ENCODE data around the gene MTG2. TPM values are rescaled to one million over a fixed set of nuclear protein-coding genes. Genes with fewer than 3 reads are reported as not detected.
A peak's percentile ranks its signal among the peaks of the same experiment; 100 is the strongest.

Gene MTG2
- polyA plus RNA-seq, 1 donor from 2014 or later: 36.1 TPM

- TF ChIP-seq SMC3 (conservative IDR thresholded peaks at IDR 0.05; ENCODE audit: poor library complexity) (peak; percentile 81), EZH2 (IDR thresholded peaks at IDR 0.05; ENCODE audit: borderline replicate concordance, insufficient read depth, low read length, poor library complexity, severe bottlenecking) (no peak), POLR2AphosphoS5 (IDR thresholded peaks at IDR 0.05) (peak; percentile 5), RAD21 (conservative IDR thresholded peaks at IDR 0.05) (peak; percentile 73), CTCF (IDR thresholded peaks at IDR 0.05; ENCODE audit: poor library complexity, severe bottlenecking) (peak; percentile 78)
- no peak overlapping the region for H3K27ac ChIP-seq (ENCODE audit: low read length)
- H3F3A ChIP-seq (ENCODE audit: insufficient read depth, low read length, poor library complexity, severe bottlenecking): peaks cover 3% of the 10 kb centered on the region
- no peak overlapping the region for H2AFZ ChIP-seq (ENCODE audit: low read depth, low read length)
- H3K36me3 ChIP-seq (ENCODE audit: insufficient read depth, low read length): peaks cover 10% of the 10 kb centered on the region
- no peaks in the 10 kb centered on the region for H3K27me3 ChIP-seq (ENCODE audit: insufficient read depth, low read depth, low read length)
- peaks cover 40% of the 10 kb centered on the region for H4K20me1 ChIP-seq (ENCODE audit: insufficient read depth)
- H3K9me3 ChIP-seq (ENCODE audit: low read length): no peaks in the 10 kb centered on the region
- no peaks in the 10 kb centered on the region for H3K9me2 ChIP-seq (ENCODE audit: insufficient read depth, low read length)
- H3K79me2 ChIP-seq (replicated peaks; ENCODE audit: insufficient read depth, low read length): peaks cover 27% of the 10 kb centered on the region
- no peak overlapping the region for H3K4me3 ChIP-seq (ENCODE audit: low read length)
- H3K4me2 ChIP-seq (ENCODE audit: low read length): no peak overlapping the region
- no peak overlapping the region for H3K9ac ChIP-seq (ENCODE audit: low read length)
Measured at GRCh38 chr20:62136283-62137091, 46.3 kb upstream of the MTG2 start.

- H3K27ac ChIP-seq (ENCODE audit: low read length): no peak overlapping the region
- H3K36me3 ChIP-seq (ENCODE audit: insufficient read depth, low read length): peaks cover 10% of the 10 kb centered on the region
Measured at GRCh38 chr20:62137092-62137384, 45.8 kb upstream of the MTG2 start.

DNA sequence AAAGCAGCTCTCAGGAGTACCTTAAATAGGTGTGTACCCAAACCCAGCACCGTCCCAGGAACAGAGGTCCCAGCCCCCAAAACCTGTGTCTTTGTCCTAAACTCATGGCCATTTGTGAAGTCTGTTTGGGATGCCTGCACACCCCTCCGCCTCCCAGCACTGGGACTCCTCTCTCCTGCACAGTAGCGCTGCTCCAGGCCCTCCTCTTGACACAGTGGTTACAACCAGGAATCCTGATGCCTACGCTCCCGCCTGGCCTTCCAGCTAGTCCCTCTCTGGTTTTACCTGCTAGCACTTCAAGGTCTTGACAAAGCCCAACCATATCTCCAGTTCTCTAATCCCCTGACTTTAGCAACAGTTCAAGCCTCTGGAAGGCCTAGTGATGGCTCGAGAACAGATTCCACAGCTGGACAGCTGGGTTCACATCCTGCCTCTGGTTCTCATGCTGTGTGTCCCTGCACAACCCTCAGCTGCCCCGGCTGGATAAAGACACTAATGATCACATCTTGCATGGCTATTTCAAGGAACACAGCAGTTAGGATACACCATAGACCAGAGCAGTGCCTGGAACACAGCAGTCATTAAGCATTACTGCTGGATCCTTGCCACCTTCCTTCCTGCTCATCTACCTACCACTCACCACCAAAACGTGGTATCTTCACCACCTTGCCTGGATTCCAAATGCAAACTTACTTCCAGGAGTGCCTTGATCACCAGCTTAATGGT lies 45.2 kb upstream of the MTG2 start:
- Histone ChIP-seq H3K9me3 (ENCODE audit: low read length) (no peaks in the 10 kb centered on the region), H3K36me3 (ENCODE audit: insufficient read depth, low read length) (peaks cover 10% of the 10 kb centered on the region), H3K9me2 (ENCODE audit: insufficient read depth, low read length) (no peaks in the 10 kb centered on the region), H4K20me1 (ENCODE audit: insufficient read depth) (peaks cover 40% of the 10 kb centered on the region), H3K27me3 (ENCODE audit: insufficient read depth, low read depth, low read length) (no peaks in the 10 kb centered on the region), H3K27ac (ENCODE audit: low read length) (no peak overlapping the region), H3F3A (ENCODE audit: insufficient read depth, low read length, poor library complexity, severe bottlenecking) (peaks cover 7% of the 10 kb centered on the region), H3K79me2 (replicated peaks; ENCODE audit: insufficient read depth, low read length) (peaks cover 39% of the 10 kb centered on the region), H3K4me3 (ENCODE audit: low read length) (no peak overlapping the region), H3K4me2 (ENCODE audit: low read length) (no peak overlapping the region), H2AFZ (ENCODE audit: low read depth, low read length) (no peak overlapping the region), H3K9ac (ENCODE audit: low read length) (no peak overlapping the region)
- no peak for TF ChIP-seq POLR2AphosphoS5 (IDR thresholded peaks at IDR 0.05)
- no peak for TF ChIP-seq SMC3 (conservative IDR thresholded peaks at IDR 0.05; ENCODE audit: poor library complexity)
- TF ChIP-seq EZH2 (IDR thresholded peaks at IDR 0.05; ENCODE audit: borderline replicate concordance, insufficient read depth, low read length, poor library complexity, severe bottlenecking): no peak
- no peak for TF ChIP-seq RAD21 (conservative IDR thresholded peaks at IDR 0.05)
- TF ChIP-seq EP300 (conservative IDR thresholded peaks at IDR 0.05; ENCODE audit: poor library complexity, severe bottlenecking): no peak
- no peak for TF ChIP-seq TAF1 (IDR thresholded peaks at IDR 0.05; ENCODE audit: low read depth)
- TF ChIP-seq MXI1 (conservative IDR thresholded peaks at IDR 0.05; ENCODE audit: poor library complexity, severe bottlenecking): no peak
- TF ChIP-seq, protein P1, sequence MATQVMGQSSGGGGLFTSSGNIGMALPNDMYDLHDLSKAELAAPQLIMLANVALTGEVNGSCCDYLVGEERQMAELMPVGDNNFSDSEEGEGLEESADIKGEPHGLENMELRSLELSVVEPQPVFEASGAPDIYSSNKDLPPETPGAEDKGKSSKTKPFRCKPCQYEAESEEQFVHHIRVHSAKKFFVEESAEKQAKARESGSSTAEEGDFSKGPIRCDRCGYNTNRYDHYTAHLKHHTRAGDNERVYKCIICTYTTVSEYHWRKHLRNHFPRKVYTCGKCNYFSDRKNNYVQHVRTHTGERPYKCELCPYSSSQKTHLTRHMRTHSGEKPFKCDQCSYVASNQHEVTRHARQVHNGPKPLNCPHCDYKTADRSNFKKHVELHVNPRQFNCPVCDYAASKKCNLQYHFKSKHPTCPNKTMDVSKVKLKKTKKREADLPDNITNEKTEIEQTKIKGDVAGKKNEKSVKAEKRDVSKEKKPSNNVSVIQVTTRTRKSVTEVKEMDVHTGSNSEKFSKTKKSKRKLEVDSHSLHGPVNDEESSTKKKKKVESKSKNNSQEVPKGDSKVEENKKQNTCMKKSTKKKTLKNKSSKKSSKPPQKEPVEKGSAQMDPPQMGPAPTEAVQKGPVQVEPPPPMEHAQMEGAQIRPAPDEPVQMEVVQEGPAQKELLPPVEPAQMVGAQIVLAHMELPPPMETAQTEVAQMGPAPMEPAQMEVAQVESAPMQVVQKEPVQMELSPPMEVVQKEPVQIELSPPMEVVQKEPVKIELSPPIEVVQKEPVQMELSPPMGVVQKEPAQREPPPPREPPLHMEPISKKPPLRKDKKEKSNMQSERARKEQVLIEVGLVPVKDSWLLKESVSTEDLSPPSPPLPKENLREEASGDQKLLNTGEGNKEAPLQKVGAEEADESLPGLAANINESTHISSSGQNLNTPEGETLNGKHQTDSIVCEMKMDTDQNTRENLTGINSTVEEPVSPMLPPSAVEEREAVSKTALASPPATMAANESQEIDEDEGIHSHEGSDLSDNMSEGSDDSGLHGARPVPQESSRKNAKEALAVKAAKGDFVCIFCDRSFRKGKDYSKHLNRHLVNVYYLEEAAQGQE (IDR thresholded peaks at IDR 0.05; ENCODE audit: borderline replicate concordance): no peak
- TF ChIP-seq CTCF (IDR thresholded peaks at IDR 0.05; ENCODE audit: poor library complexity, severe bottlenecking): no peak

More at GRCh38 chr20:62137092-62137384, 45.8 kb upstream of the MTG2 start:
- TF ChIP-seq RAD21 (conservative IDR thresholded peaks at IDR 0.05): no peak
- no peak for TF ChIP-seq EP300 (conservative IDR thresholded peaks at IDR 0.05; ENCODE audit: poor library complexity, severe bottlenecking)
- Histone ChIP-seq H3K79me2 (replicated peaks; ENCODE audit: insufficient read depth, low read length) (peaks cover 33% of the 10 kb centered on the region), H3K27me3 (ENCODE audit: insufficient read depth, low read depth, low read length) (no peaks in the 10 kb centered on the region), H3K9me2 (ENCODE audit: insufficient read depth, low read length) (no peaks in the 10 kb centered on the region), H2AFZ (ENCODE audit: low read depth, low read length) (no peak overlapping the region), H3K4me3 (ENCODE audit: low read length) (no peak overlapping the region), H3K4me2 (ENCODE audit: low read length) (no peak overlapping the region), H4K20me1 (ENCODE audit: insufficient read depth) (peaks cover 43% of the 10 kb centered on the region), H3K9ac (ENCODE audit: low read length) (no peak overlapping the region), H3K9me3 (ENCODE audit: low read length) (no peaks in the 10 kb centered on the region), H3F3A (ENCODE audit: insufficient read depth, low read length, poor library complexity, severe bottlenecking) (peaks cover 3% of the 10 kb centered on the region)

All from neural cell (in vitro differentiated cells).